ENCODE data around the gene RAB35.

RAB35 gene

GRCh38 chr12:120132054-120132836 lies 15.7 kb upstream of the RAB35 start:
- no peak for DNase-seq

DNA sequence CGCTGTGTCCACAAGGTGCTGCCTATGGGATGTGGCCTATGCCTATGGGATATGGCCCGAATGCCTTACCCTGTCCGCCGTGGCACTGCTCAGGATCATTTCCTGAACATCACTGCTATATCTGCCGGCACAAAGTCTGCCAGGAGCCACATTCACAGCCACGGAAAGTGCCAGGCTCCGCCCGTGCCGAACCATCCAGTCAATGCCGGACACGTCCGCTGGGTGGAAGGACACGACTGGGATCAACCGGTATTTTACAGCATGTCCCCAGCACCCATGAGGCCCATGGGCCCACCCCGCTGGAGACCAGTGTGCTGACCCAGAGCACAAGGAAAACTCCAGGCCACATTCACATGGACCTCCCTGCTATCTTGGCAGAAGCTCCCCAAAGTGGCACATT lies 14.6 kb upstream of the RAB35 start:
- no peak for DNase-seq

DNA sequence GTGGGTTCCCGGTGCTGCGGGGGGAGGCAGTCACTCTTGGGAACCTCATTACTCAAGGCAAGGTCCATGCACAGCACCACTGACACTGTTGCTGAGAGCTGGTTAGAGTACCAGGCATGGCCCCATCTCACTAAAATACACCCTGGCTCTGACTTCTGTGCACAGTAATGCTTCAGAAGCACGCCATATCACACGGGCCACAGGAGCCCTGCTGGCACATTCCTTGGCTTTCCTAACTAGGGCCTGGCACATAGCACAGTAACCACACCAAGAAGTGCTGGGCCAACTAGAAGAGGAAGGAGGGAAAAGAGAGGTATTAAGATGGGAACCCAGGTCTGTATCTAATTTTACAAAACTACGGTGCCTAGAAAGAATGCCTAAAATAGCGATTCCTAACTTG lies 13.5 kb upstream of the RAB35 start:
- no peak for DNase-seq

DNA sequence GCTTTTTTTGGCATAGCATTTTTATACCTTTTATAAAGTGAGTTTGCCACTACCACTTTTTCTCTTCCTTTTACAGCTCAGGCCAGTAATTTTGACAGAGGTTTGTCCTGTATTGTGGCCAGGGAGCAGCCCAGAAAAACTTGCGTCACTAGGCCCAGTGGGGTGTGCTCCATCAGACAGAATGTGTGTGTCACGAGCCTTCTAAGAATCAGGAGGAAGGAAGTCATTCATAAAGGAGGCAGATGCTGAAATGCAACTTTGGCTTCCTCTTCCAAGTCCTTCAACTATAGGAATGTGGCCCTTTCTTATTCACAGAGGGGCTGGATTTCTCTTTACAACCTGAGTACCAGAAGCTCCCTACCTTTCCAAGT lies 10.1 kb upstream of the RAB35 start:
- no peak for DNase-seq

GRCh38 chr12:120125792-120126634 lies 9.5 kb upstream of the RAB35 start:
- no peak for DNase-seq

GRCh38 chr12:120125029-120125428 lies 8.5 kb upstream of the RAB35 start:
- no peak for DNase-seq

- DNase-seq: peak; percentile 65
Observed at GRCh38 chr12:120121766-120122293, 5.3 kb upstream of the RAB35 start.

GRCh38 chr12:120121343-120121742 lies 4.8 kb upstream of the RAB35 start:
- DNase-seq: no peak

- DNase-seq: no peak
Observed at GRCh38 chr12:120119271-120119973, 2.9 kb upstream of the RAB35 start.

DNA sequence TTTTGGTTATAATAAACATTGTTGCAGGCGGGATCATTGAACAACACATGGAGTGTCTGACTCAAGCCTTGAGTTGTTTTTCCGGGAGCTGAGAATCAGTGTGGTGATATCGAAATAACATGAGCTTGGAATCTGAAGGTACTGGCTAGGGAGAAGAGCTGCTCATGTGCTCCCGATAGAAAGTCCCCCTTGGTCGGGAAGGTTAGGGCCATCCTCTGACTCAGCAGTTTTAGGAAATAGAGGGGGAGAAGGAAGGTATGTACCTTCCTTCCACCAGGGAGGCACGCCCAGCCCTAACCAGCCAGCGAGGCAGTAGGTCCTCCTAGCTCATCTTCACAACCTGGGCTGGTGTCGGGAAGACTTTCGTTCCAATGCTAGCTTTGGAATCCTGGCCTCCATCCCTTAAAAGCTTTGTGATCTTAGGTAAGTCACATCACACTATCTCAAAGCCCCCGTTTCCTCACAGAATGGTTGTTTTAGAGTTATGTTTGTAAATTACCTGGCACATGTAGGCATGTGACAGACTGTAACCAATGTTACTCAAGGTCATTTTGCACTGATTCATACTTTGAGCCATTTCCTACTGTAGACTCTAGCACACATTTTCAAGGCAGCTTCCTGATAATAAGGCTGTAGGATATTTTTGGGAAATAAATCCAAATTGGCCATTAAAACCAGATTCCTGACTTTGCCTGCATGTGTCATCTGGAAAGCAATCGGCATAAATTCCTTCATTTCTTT lies 1.9 kb upstream of the RAB35 start:
- DNase-seq: no peak

GRCh38 chr12:120117961-120118320 lies 1.4 kb upstream of the RAB35 start:
- no peak for DNase-seq

GRCh38 chr12:120116792-120117651 lies 469 bp upstream of the RAB35 start:
- DNase-seq: peak; percentile 95

DNA sequence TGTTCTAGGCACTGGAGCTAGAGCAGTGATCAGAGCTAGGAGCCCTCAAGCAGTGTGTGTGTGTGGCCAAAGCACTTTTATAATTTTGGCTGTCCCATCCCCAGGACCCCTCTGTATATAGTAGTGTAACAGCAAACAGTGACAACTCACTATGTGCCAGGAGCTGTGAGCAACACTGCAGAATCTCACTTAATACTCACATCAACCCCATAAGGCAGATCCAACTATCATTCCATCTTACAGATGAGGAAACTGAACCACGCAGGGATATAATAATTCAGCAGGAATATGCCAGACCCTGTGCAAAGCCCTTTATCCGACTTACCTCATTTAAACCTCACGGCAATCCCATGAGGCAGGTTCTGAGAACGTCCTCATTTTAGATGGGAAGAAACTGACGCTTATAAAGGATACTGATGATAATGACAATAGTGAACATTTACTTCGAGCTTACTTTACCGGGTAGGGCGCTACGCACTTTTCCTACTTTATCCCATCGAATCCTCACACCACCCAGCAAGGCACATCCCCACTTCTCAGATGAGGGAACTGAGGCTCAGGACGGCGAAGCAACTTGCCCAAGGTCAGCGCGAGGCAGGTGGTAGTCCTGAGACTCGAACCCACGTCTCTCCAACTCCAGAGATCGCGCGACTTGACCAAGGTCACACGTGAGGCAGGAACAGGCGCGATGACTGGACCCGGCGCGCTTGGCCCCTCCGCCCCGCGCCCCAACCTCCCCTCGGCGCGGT lies 687 bp downstream of the RAB35 start:
- peak; percentile 67 for DNase-seq

GRCh38 chr12:120115066-120115465 lies 1.5 kb downstream of the RAB35 start:
- DNase-seq: no peak

- no peak for DNase-seq
Observed at GRCh38 chr12:120110550-120111501, 5.7 kb downstream of the RAB35 start.

GRCh38 chr12:120109570-120110267 lies 6.8 kb downstream of the RAB35 start:
- DNase-seq: no peak

DNA sequence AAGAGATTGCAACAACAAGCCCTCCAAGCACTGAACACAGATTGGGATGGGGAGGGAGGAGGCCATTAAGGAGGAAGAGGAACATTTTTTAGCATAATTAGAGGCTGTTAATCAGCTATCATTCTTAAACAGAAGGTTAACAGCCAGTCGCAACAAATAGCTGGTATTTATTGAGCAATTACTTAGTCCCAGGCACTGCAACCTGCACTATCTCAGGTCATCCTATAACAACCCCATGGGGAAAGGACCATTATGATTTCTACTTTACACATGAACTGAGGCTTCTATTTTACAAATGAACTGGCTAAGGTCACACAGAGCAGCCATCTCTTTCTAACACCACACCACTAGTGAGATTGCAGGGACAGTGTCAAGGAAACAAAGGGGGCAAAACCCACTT lies 10.4 kb downstream of the RAB35 start:
- no peak for DNase-seq

GRCh38 chr12:120103371-120103770 lies 13.2 kb downstream of the RAB35 start:
- DNase-seq: no peak

- no peak for DNase-seq
Observed at GRCh38 chr12:120103044-120103338, 13.6 kb downstream of the RAB35 start.

Data from RPMI8226 (cell line).